IPS-20b (cell line): ENCODE results near the gene CPLANE1.
"Not testable (repeated sequence)": the region's sequence is repeated elsewhere in the genome, so short reads cannot be mapped to it uniquely, and the experiment has no call there.

Experiments
- H3K27ac ChIP-seq: one replicate; pipeline ENCODE4 v1.5.1; 2013; ENCODE audit warnings: low read length
- H3K27me3 ChIP-seq: 2 replicates; pipeline ENCODE4 v1.6.1; 2013; ENCODE audit warnings: mild to moderate bottlenecking, low read length, inconsistent platforms; ENCODE audit not compliant: insufficient read depth
- H3K36me3 ChIP-seq: 2 replicates; pipeline ENCODE4 v1.6.1; 2013; ENCODE audit warnings: low read depth, mild to moderate bottlenecking, inconsistent platforms, low read length, moderate library complexity; ENCODE audit not compliant: insufficient read depth
- H3K4me1 ChIP-seq: 2 replicates; pipeline ENCODE4 v1.6.1; 2013; ENCODE audit warnings: mild to moderate bottlenecking, control low read depth, inconsistent platforms, low read length, moderate library complexity; ENCODE audit not compliant: insufficient read depth
- H3K4me3 ChIP-seq: 2 replicates; pipeline ENCODE4 v1.5.1; 2013; ENCODE audit warnings: mild to moderate bottlenecking, low read length, inconsistent platforms
- H3K9ac ChIP-seq: 2 replicates; pipeline ENCODE4 v1.6.1; 2013; ENCODE audit warnings: low read depth, mild to moderate bottlenecking, inconsistent platforms, low read length, moderate library complexity
- H3K9me3 ChIP-seq: 2 replicates; pipeline ENCODE4 v1.6.1; 2013; ENCODE audit warnings: mild to moderate bottlenecking, low read depth, low read length, inconsistent platforms; ENCODE audit not compliant: insufficient read depth

The CPLANE1 gene

GRCh38 chr5:37086466-37087173 lies 162.6 kb downstream of the CPLANE1 start:
- H3K4me1 ChIP-seq, result peaks cover 8% of the 10 kb centered on the region
- H3K9me3 ChIP-seq, result no peaks in the 10 kb centered on the region; the same call in 1 of the 2 replicates
- no peaks in the 10 kb centered on the region for H3K36me3 ChIP-seq
- H3K27me3 ChIP-seq, result peaks cover 88% of the 10 kb centered on the region
- no peak overlapping the region for H3K9ac ChIP-seq
- no peak overlapping the region for H3K4me3 ChIP-seq
- H3K27ac ChIP-seq, result no peak overlapping the region

DNA sequence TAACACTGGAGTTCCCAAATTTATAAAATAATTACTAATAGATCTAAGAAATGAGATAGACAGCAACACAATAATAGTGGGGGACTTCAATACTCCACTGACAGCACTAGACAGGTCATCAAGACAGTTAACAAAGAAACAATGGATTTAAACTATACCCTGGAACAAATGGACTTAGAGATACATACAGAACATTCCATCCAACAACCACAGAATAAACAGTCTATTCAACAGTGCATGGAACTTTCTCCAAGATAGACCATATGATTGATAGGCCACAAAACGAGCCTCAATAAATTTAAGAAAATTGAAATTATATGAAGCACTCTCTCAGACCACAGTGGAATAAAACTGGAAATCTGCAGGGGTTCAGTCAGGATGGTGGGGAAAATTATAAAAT lies 163.2 kb downstream of the CPLANE1 start:
- peaks cover 84% of the 10 kb centered on the region for H3K27me3 ChIP-seq
- not testable (repeated sequence) for H3K9me3 ChIP-seq, H3K9ac ChIP-seq, H3K4me3 ChIP-seq, H3K36me3 ChIP-seq, H3K27ac ChIP-seq, H3K4me1 ChIP-seq

GRCh38 chr5:37082977-37083376 lies 166.2 kb downstream of the CPLANE1 start:
- not testable (repeated sequence) for H3K9me3 ChIP-seq, H3K4me1 ChIP-seq, H3K27ac ChIP-seq, H3K4me3 ChIP-seq, H3K36me3 ChIP-seq, H3K9ac ChIP-seq
- peaks cover 59% of the 10 kb centered on the region for H3K27me3 ChIP-seq

DNA sequence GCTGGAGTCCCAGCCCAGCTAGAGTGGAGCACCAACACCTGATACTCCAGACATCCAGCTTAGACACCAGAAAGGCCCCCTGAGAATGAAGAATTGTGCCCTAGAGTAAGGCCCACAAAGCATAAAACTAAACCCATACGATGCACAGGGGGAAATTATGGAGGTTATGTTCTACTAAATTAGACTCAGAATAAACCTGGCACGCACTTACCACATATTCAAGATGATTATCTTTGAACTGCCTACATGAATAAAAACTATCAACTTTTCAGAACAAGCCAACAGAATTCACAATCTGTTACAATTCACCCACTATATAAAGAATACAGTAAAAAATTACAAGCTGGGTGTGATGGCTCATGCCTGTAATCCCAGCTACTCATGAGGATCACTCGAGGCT lies 168.5 kb downstream of the CPLANE1 start:
- Histone ChIP-seq H3K27me3 (peaks cover 36% of the 10 kb centered on the region), H3K4me1 (no peaks in the 10 kb centered on the region), H3K9ac (no peak overlapping the region), H3K36me3 (no peaks in the 10 kb centered on the region), H3K4me3 (no peak overlapping the region), H3K27ac (no peak overlapping the region), H3K9me3 (no peaks in the 10 kb centered on the region; the same call in 1 of the 2 replicates)

GRCh38 chr5:37077146-37077545 lies 172.0 kb downstream of the CPLANE1 start:
- no peaks in the 10 kb centered on the region for H3K9me3 ChIP-seq
- H3K36me3 ChIP-seq, result no peaks in the 10 kb centered on the region
- no peak overlapping the region for H3K27ac ChIP-seq
- H3K4me3 ChIP-seq, result no peak overlapping the region
- H3K9ac ChIP-seq, result no peak overlapping the region
- H3K27me3 ChIP-seq, result peaks cover under 1% of the 10 kb centered on the region
- H3K4me1 ChIP-seq, result no peaks in the 10 kb centered on the region

- H3K9ac ChIP-seq, result no peak overlapping the region
- H3K36me3 ChIP-seq, result no peaks in the 10 kb centered on the region
- H3K4me1 ChIP-seq, result no peaks in the 10 kb centered on the region
- H3K9me3 ChIP-seq, result no peaks in the 10 kb centered on the region
- no peak overlapping the region for H3K27ac ChIP-seq
- no peaks in the 10 kb centered on the region; the same call in 1 of the 2 replicates for H3K27me3 ChIP-seq
- no peak overlapping the region for H3K4me3 ChIP-seq
Measured at GRCh38 chr5:37075399-37075950, 173.7 kb downstream of the CPLANE1 start.

DNA sequence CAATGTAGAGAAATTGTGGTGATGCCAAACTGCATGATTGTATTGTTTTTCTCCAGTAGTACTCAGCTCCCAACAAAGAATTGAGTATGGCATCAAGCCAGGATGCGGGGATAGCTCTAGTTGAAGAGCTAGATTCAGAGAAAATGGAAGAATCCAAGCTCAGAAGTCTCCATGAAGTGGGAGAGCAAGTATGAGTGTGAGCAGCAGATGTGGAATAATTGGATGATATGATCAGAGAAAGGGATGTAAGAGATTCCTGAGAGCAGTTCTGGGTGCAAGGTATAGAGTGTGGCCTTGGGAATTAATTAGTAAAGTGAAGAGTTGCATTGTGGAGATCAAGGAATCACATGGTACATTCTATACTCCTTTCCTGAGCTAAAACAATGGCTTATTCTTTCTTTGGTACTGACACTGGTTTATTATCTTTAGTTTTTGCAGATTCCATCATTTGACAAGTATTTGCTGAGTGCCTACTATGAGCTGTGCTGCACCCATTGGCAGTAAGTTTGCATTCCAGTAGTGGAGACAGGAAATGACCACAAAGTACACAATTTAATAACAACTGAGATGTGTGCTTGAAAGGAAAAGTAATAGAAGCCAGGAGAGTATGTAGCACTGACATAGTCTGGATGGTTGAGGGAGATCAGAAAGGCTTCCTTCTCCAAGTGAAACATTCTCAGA lies 177.1 kb downstream of the CPLANE1 start:
- Histone ChIP-seq H3K27me3 (no peaks in the 10 kb centered on the region), H3K4me1 (no peaks in the 10 kb centered on the region), H3K4me3 (no peak overlapping the region), H3K27ac (no peak overlapping the region), H3K36me3 (no peaks in the 10 kb centered on the region), H3K9ac (no peak overlapping the region), H3K9me3 (no peaks in the 10 kb centered on the region)

GRCh38 chr5:37071487-37071886 lies 177.7 kb downstream of the CPLANE1 start:
- Histone ChIP-seq H3K9ac (no peak overlapping the region), H3K9me3 (no peaks in the 10 kb centered on the region), H3K36me3 (no peaks in the 10 kb centered on the region), H3K4me1 (no peaks in the 10 kb centered on the region), H3K27ac (no peak overlapping the region), H3K4me3 (no peak overlapping the region), H3K27me3 (no peaks in the 10 kb centered on the region)

DNA sequence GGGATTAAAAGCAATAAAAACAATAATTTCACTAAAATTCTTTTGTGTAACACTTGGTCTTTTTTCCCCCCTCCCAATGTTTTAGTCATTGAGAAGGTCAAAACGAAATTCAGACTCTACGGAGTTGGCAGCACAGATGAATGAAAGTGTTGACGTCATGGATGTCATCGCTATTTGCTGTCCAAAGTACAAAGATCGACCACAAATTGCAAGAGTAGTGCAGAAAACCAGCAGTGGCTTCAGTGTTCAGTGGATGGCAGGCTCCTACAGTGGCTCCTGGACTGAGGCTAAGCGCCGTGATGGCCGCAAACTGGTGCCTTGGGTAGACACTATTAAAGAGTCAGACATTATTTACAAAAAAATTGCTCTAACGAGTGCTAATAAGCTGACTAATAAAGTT lies 184.7 kb downstream of the CPLANE1 start:
- Histone ChIP-seq H3K27ac (no peak overlapping the region), H3K4me1 (no peaks in the 10 kb centered on the region), H3K9me3 (no peaks in the 10 kb centered on the region), H3K4me3 (no peak overlapping the region), H3K36me3 (peaks cover 50% of the 10 kb centered on the region), H3K9ac (no peak overlapping the region), H3K27me3 (no peaks in the 10 kb centered on the region)

GRCh38 chr5:37063739-37064138 lies 185.4 kb downstream of the CPLANE1 start:
- Histone ChIP-seq H3K4me3 (no peak overlapping the region), H3K4me1 (no peaks in the 10 kb centered on the region), H3K36me3 (peaks cover 57% of the 10 kb centered on the region), H3K27me3 (no peaks in the 10 kb centered on the region), H3K27ac (no peak overlapping the region), H3K9me3 (no peaks in the 10 kb centered on the region), H3K9ac (no peak overlapping the region)

DNA sequence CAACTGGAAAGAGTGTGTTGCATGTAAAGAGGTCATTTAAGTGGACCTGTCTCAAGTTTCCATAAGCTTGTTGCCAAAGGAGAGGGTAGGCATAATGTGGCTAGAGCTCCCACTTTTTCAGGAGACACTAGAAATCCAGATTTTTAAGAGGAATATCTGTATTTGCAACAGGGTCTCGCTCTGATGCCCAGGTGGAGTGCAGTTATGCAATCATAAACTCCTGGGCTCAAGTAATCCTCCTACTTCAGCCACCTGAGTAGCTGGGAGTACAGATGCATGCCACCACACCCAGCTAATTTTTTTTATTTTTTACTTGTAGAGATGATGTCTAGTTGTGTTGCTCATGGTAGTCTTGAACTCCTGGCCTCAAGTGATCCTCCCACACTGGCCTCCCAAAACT lies 189.1 kb downstream of the CPLANE1 start:
- H3K27ac ChIP-seq, result no peak overlapping the region
- H3K4me3 ChIP-seq, result no peak overlapping the region
- peaks cover 72% of the 10 kb centered on the region for H3K36me3 ChIP-seq
- H3K9me3 ChIP-seq, result no peaks in the 10 kb centered on the region
- H3K9ac ChIP-seq, result no peak overlapping the region
- no peaks in the 10 kb centered on the region for H3K27me3 ChIP-seq
- no peaks in the 10 kb centered on the region for H3K4me1 ChIP-seq

- H3K27me3 ChIP-seq, result no peaks in the 10 kb centered on the region
- no peak overlapping the region for H3K9ac ChIP-seq
- no peaks in the 10 kb centered on the region for H3K9me3 ChIP-seq
- H3K4me3 ChIP-seq, result no peak overlapping the region
- H3K36me3 ChIP-seq, result peaks cover 73% of the 10 kb centered on the region
- H3K27ac ChIP-seq, result no peak overlapping the region
- H3K4me1 ChIP-seq, result no peaks in the 10 kb centered on the region
Measured at GRCh38 chr5:37056762-37057161, 192.4 kb downstream of the CPLANE1 start.
